ENCODE results near the gene TKTL1. TPM values are rescaled to one million over a fixed set of nuclear protein-coding genes. Genes with fewer than 3 reads are reported as not detected.

The TKTL1 gene
- total RNA-seq, 2 experiments from 2014 or later = 0.06 to 0.78 TPM

GRCh38 chrX:154310616-154311536 is 15.3 kb downstream of the TKTL1 start:
- Histone ChIP-seq H2AFZ (ENCODE audit: low read length) (no peak overlapping the region), H3K9me2 (ENCODE audit: insufficient read depth, low read length) (no peaks in the 10 kb centered on the region), H3K9me3 (ENCODE audit: low read length) (no peaks in the 10 kb centered on the region), H3K4me3 (ENCODE audit: low read depth, low read length, poor library complexity, severe bottlenecking) (no peak overlapping the region), H3K79me2 (ENCODE audit: insufficient read depth, low read depth, low read length) (no peaks in the 10 kb centered on the region), H3K27ac (ENCODE audit: low read depth, low read length, poor library complexity, severe bottlenecking) (no peak overlapping the region), H3K4me2 (ENCODE audit: low read length) (no peak overlapping the region), H3K4me1 (ENCODE audit: insufficient read depth, low read length, poor library complexity, severe bottlenecking) (peaks cover 5% of the 10 kb centered on the region), H3K36me3 (ENCODE audit: insufficient read depth, low read length) (no peaks in the 10 kb centered on the region), H4K20me1 (ENCODE audit: insufficient read depth, low read length) (no peaks in the 10 kb centered on the region)
- BruUV-seq (replicated peaks) = no TSS peak
- ChIA-PET POLR2A (no interaction called here), CTCF (ENCODE audit: unreplicated experiment) (interaction anchor here (0.6 kb wide), 1 partner anchor 420 kb away, joined by 3 read pairs; no protein-coding TSS in a partner anchor)
- no peak for TF ChIP-seq CTCF (conservative IDR thresholded peaks at IDR 0.05; ENCODE audit: low read length)
- TF ChIP-seq EZH2phosphoT487 (IDR thresholded peaks at IDR 0.05; ENCODE audit: borderline replicate concordance, low read depth, low read length) = no peak
- no peak for DNase-seq (ENCODE audit: low spot score)
- intact Hi-C loops (cut with micrococcal nuclease; ENCODE audit: unreplicated experiment) = no loop called here

GRCh38 chrX:154312116-154312515 is 16.5 kb downstream of the TKTL1 start:
- BruUV-seq (replicated peaks) = no TSS peak
- H3K4me3 ChIP-seq (ENCODE audit: low read depth, low read length, poor library complexity, severe bottlenecking) = no peak overlapping the region
- CTCF ChIA-PET (ENCODE audit: unreplicated experiment) = no interaction called here
- intact Hi-C loops (cut with micrococcal nuclease; ENCODE audit: unreplicated experiment) = no loop called here
- H3K4me2 ChIP-seq (ENCODE audit: low read length) = no peak overlapping the region
- TF ChIP-seq CTCF (conservative IDR thresholded peaks at IDR 0.05; ENCODE audit: low read length) = no peak
- no peak for TF ChIP-seq EZH2phosphoT487 (IDR thresholded peaks at IDR 0.05; ENCODE audit: borderline replicate concordance, low read depth, low read length)
- no peaks in the 10 kb centered on the region for H3K79me2 ChIP-seq (ENCODE audit: insufficient read depth, low read depth, low read length)
- POLR2A ChIA-PET = no interaction called here
- H3K9me3 ChIP-seq (ENCODE audit: low read length) = no peaks in the 10 kb centered on the region
- H4K20me1 ChIP-seq (ENCODE audit: insufficient read depth, low read length) = no peaks in the 10 kb centered on the region
- H3K36me3 ChIP-seq (ENCODE audit: insufficient read depth, low read length) = no peaks in the 10 kb centered on the region
- H3K27ac ChIP-seq (ENCODE audit: low read depth, low read length, poor library complexity, severe bottlenecking) = no peak overlapping the region
- no peaks in the 10 kb centered on the region for H3K9me2 ChIP-seq (ENCODE audit: insufficient read depth, low read length)
- H3K4me1 ChIP-seq (ENCODE audit: insufficient read depth, low read length, poor library complexity, severe bottlenecking) = peaks cover 5% of the 10 kb centered on the region
- no peak for DNase-seq (ENCODE audit: low spot score)
- H2AFZ ChIP-seq (ENCODE audit: low read length) = no peak overlapping the region

GRCh38 chrX:154313147-154313546 is 17.6 kb downstream of the TKTL1 start:
- intact Hi-C loops (cut with micrococcal nuclease; ENCODE audit: unreplicated experiment) = no loop called here
- CTCF ChIA-PET (ENCODE audit: unreplicated experiment) = interaction anchor here (0.6 kb wide), 1 partner anchor 184 kb away, joined by 7 read pairs; no protein-coding TSS in a partner anchor
- BruUV-seq (replicated peaks) = no TSS peak

More at GRCh38 chrX:154313147-154313546, 17.6 kb downstream of the TKTL1 start:
- H3K79me2 ChIP-seq (ENCODE audit: insufficient read depth, low read depth, low read length) = no peaks in the 10 kb centered on the region
- no peak overlapping the region for H3K27ac ChIP-seq (ENCODE audit: low read depth, low read length, poor library complexity, severe bottlenecking)
- H3K4me2 ChIP-seq (ENCODE audit: low read length) = no peak overlapping the region
- no peaks in the 10 kb centered on the region for H4K20me1 ChIP-seq (ENCODE audit: insufficient read depth, low read length)
- no peaks in the 10 kb centered on the region for H3K9me2 ChIP-seq (ENCODE audit: insufficient read depth, low read length)
- H3K4me1 ChIP-seq (ENCODE audit: insufficient read depth, low read length, poor library complexity, severe bottlenecking) = peaks cover 5% of the 10 kb centered on the region
- no peak overlapping the region for H3K4me3 ChIP-seq (ENCODE audit: low read depth, low read length, poor library complexity, severe bottlenecking)
- H2AFZ ChIP-seq (ENCODE audit: low read length) = no peak overlapping the region
- H3K36me3 ChIP-seq (ENCODE audit: insufficient read depth, low read length) = no peaks in the 10 kb centered on the region
- POLR2A ChIA-PET = no interaction called here
- no peak for TF ChIP-seq CTCF (conservative IDR thresholded peaks at IDR 0.05; ENCODE audit: low read length)
- TF ChIP-seq EZH2phosphoT487 (IDR thresholded peaks at IDR 0.05; ENCODE audit: borderline replicate concordance, low read depth, low read length) = no peak
- H3K9me3 ChIP-seq (ENCODE audit: low read length) = no peaks in the 10 kb centered on the region
- no peak for DNase-seq (ENCODE audit: low spot score)
